AG04450 (cell line): ENCODE results near the gene ADAM8. TPM values are rescaled to one million over a fixed set of nuclear protein-coding genes. Genes with fewer than 3 reads are reported as not detected.

Source experiments
- CTCF ChIA-PET: fragments of 300-600, 350-600 bp; formaldehyde crosslinking; extraction: SDS; loops from one replicate; lab custom pipeline; 2022; ENCODE audit warnings: antibody characterized with exemption, inconsistent platforms; lab: Charles Lee
- POLR2A ChIA-PET: fragments of 350-600 bp; formaldehyde crosslinking; extraction: SDS; loops from one replicate; lab custom pipeline; 2021; ENCODE audit warnings: antibody characterized with exemption, inconsistent platforms; lab: Yijun Ruan, JAX
- DNase-seq: peaks from one replicate; pipeline ENCODE4 v3.0.0-alpha.2; 2011; ENCODE audit warnings: low read depth, low spot score
- H3K27ac ChIP-seq: one replicate; pipeline ENCODE4 v1.5.1; 2012; ENCODE audit warnings: low read depth, low read length, control low read depth
- H3K27me3 ChIP-seq: one replicate; pipeline ENCODE4 v1.6.0; 2012; ENCODE audit warnings: low read length; ENCODE audit not compliant: control insufficient read depth, insufficient read depth
- H3K4me3 ChIP-seq: 2 replicates; pipeline ENCODE4 v1.5.1; 2011; ENCODE audit warnings: mild to moderate bottlenecking, low read depth, low read length, control low read depth
- H3K9me3 ChIP-seq: 2 replicates; pipeline ENCODE4 v1.5.1; 2012; ENCODE audit warnings: low read length; ENCODE audit not compliant: control insufficient read depth, insufficient read depth
- CTCF ChIP-seq: IDR thresholded peaks from 2 replicates; pipeline ENCODE4 v1.5.1; 2011; ENCODE audit warnings: low read depth, low read length, control low read depth, inconsistent platforms
- polyA plus RNA-seq: library from polyadenylated mRNA; depleted of rRNA; stranded (reverse); fragments of >200 nt; gene quantifications from 2 replicates; pipeline ENCODE4 v1.2.3, GENCODE V29; 2011

Gene ADAM8
- polyA plus RNA-seq, 1 experiment = 0.25 TPM

GRCh38 chr10:133312016-133312768 is 35.5 kb upstream of the ADAM8 start:
- Histone ChIP-seq H3K9me3 (peaks cover 14% of the 10 kb centered on the region), H3K4me3 (no peak overlapping the region), H3K27me3 (no peaks in the 10 kb centered on the region), H3K27ac (no peak overlapping the region)
- no peak for TF ChIP-seq CTCF
- no peak for DNase-seq
- ChIA-PET POLR2A (no interaction called here), CTCF (interaction anchor here (0.6 kb wide), 1 partner anchor 13 kb away, joined by 3 read pairs; no protein-coding TSS in a partner anchor)

- no peak for TF ChIP-seq CTCF
- CTCF ChIA-PET = interaction anchor here (0.6 to 1.2 kb wide), 2 partner anchors 13 to 18 kb away, joined by 3 to 5 read pairs; no protein-coding TSS in a partner anchor
- POLR2A ChIA-PET = no interaction called here
- no peak for DNase-seq
- Histone ChIP-seq H3K4me3 (no peak overlapping the region), H3K27me3 (no peaks in the 10 kb centered on the region), H3K9me3 (peaks cover 14% of the 10 kb centered on the region), H3K27ac (no peak overlapping the region)
These were observed 34.9 kb upstream of the ADAM8 start for GRCh38 chr10:133311570-133311969.

- peaks cover 8% of the 10 kb centered on the region for H3K9me3 ChIP-seq
- POLR2A ChIA-PET = no interaction called here
- no peak for DNase-seq
- CTCF ChIA-PET = interaction anchor here (1.2 kb wide), 1 partner anchor 19 kb away, joined by 5 read pairs; no protein-coding TSS in a partner anchor
- no peak overlapping the region for H3K27ac ChIP-seq
- H3K4me3 ChIP-seq = no peak overlapping the region
- H3K27me3 ChIP-seq = no peaks in the 10 kb centered on the region
- no peak for TF ChIP-seq CTCF
These were observed 34.1 kb upstream of the ADAM8 start for GRCh38 chr10:133310789-133311188.

GRCh38 chr10:133310399-133310755 is 33.7 kb upstream of the ADAM8 start:
- H3K9me3 ChIP-seq = peaks cover 7% of the 10 kb centered on the region; the same call in 1 of the 2 replicates
- no peak overlapping the region for H3K27ac ChIP-seq
- ChIA-PET POLR2A (no interaction called here), CTCF (interaction anchor here (1.2 kb wide), 1 partner anchor 19 kb away, joined by 5 read pairs; no protein-coding TSS in a partner anchor)
- no peak overlapping the region for H3K4me3 ChIP-seq
- H3K27me3 ChIP-seq = no peaks in the 10 kb centered on the region
- no peak for DNase-seq
- TF ChIP-seq CTCF = no peak

GRCh38 chr10:133309720-133310398 is 33.2 kb upstream of the ADAM8 start:
- CTCF ChIA-PET = interaction anchor here (1.2 kb wide), 1 partner anchor 20 kb away, joined by 5 read pairs; no protein-coding TSS in a partner anchor
- no peak for DNase-seq
- no peak for TF ChIP-seq CTCF
- POLR2A ChIA-PET = no interaction called here
- Histone ChIP-seq H3K27ac (no peak overlapping the region), H3K27me3 (no peaks in the 10 kb centered on the region), H3K9me3 (peaks cover 7% of the 10 kb centered on the region; the same call in 1 of the 2 replicates), H3K4me3 (no peak overlapping the region)
